ENCODE measurements around the gene TENM4. TPM values are rescaled to one million over a fixed set of nuclear protein-coding genes. Genes with fewer than 3 reads are reported as not detected.

The TENM4 gene
- total RNA-seq, 4 donors from 2014 or later = 1.1 to 2.7 (median 2.0) TPM

DNA sequence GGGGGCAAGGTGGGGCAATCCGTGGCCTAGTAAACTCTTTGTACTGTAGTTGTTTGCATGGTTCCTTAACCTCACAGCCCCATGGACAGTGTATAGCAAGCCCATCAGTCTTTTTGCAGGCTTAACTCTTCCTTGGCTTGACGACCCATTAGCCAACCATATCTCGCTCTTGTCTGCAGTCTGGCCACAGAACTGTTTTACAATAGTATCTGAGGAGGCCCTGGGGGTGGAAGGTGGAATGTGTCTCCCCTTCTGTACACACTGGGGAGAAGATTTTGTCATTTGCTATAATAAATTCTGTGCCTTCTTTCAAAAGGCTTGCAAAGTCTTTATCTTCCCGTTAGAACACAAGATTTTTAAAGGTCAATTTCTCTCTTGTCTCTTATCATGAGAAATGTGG is 675.9 kb downstream of the TENM4 start:
- Histone ChIP-seq H3K9me3 (no peaks in the 10 kb centered on the region), H3K4me3 (no peak overlapping the region)

DNA sequence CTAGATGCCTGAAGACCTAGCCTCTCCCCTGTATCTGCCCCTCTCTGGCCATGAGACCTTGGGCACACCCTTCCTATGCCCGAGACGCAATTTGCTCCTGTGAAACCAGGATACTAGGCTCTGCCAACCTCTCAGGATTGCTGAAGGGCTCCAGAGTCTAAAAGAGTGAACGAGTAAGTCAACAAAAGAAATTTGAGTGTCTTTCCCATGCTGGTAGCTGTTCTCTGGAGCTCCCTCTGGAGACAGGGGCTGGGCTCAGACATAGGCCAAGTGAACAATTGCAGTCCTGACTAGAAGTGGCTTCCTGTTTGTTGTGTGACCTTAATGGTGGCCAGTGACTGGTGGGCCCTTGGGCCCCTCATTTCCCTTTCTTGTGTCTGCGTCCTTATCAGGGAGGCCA is 677.2 kb downstream of the TENM4 start:
- no peak for DNase-seq
- no peaks in the 10 kb centered on the region for H3K9me3 ChIP-seq
- no peak overlapping the region for H3K27ac ChIP-seq
- no peaks in the 10 kb centered on the region for H3K36me3 ChIP-seq
- H3K4me3 ChIP-seq = no peak overlapping the region
- no peaks in the 10 kb centered on the region for H3K27me3 ChIP-seq
- TF ChIP-seq CTCF (IDR thresholded peaks at IDR 0.05) (no peak), POLR2A (IDR thresholded peaks at IDR 0.05) (no peak)
- no peaks in the 10 kb centered on the region for H3K4me1 ChIP-seq

More for the DNA sequence above, 675.9 kb downstream of the TENM4 start:
- H3K36me3 ChIP-seq = no peaks in the 10 kb centered on the region
- no peaks in the 10 kb centered on the region for H3K27me3 ChIP-seq
- no peak for DNase-seq
- TF ChIP-seq POLR2A (IDR thresholded peaks at IDR 0.05) (no peak), CTCF (IDR thresholded peaks at IDR 0.05) (no peak)
- H3K27ac ChIP-seq = no peak overlapping the region
- no peaks in the 10 kb centered on the region for H3K4me1 ChIP-seq

GRCh38 chr11:78762105-78762504 is 678.7 kb downstream of the TENM4 start:
- Histone ChIP-seq H3K36me3 (no peaks in the 10 kb centered on the region), H3K9me3 (no peaks in the 10 kb centered on the region), H3K4me1 (no peaks in the 10 kb centered on the region), H3K27me3 (no peaks in the 10 kb centered on the region), H3K4me3 (no peak overlapping the region), H3K27ac (no peak overlapping the region)
- DNase-seq = no peak
- TF ChIP-seq CTCF (IDR thresholded peaks at IDR 0.05) (no peak), POLR2A (IDR thresholded peaks at IDR 0.05) (no peak)

- no peaks in the 10 kb centered on the region for H3K9me3 ChIP-seq
- H3K27ac ChIP-seq = no peak overlapping the region
- TF ChIP-seq POLR2A (IDR thresholded peaks at IDR 0.05) = no peak
- TF ChIP-seq CTCF (IDR thresholded peaks at IDR 0.05) = no peak
- H3K27me3 ChIP-seq = no peaks in the 10 kb centered on the region
- H3K4me3 ChIP-seq = no peak overlapping the region
- no peaks in the 10 kb centered on the region for H3K4me1 ChIP-seq
- no peaks in the 10 kb centered on the region for H3K36me3 ChIP-seq
- no peak for DNase-seq
These were observed 681.8 kb downstream of the TENM4 start for GRCh38 chr11:78759071-78759470.

DNA sequence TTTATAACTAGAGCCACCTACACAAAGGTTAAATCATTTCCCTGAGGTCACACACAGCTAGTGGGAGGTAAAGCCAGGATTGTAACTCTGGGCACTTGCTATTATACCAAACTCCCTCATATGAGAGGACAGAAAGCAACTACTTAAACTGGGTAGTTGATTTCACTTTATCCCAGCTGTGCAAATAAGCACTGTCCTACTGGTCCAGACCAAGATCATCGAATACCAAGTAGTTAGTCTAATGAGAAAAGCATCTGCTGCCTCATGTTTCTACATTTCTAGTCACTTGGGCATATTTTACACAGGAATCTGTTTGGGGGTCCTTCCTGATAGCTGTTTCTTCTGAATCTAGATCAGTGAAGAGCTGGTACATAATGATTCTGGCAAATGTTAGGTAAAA is 687.5 kb downstream of the TENM4 start:
- no peak for TF ChIP-seq CTCF (IDR thresholded peaks at IDR 0.05)
- no peak for TF ChIP-seq POLR2A (IDR thresholded peaks at IDR 0.05)
- no peak for DNase-seq
- no peak overlapping the region for H3K27ac ChIP-seq
- no peaks in the 10 kb centered on the region for H3K4me1 ChIP-seq
- no peaks in the 10 kb centered on the region for H3K9me3 ChIP-seq
- no peak overlapping the region for H3K4me3 ChIP-seq
- H3K27me3 ChIP-seq = no peaks in the 10 kb centered on the region
- no peaks in the 10 kb centered on the region for H3K36me3 ChIP-seq

- no peak for DNase-seq
- TF ChIP-seq POLR2A (IDR thresholded peaks at IDR 0.05) (no peak), CTCF (IDR thresholded peaks at IDR 0.05) (no peak)
- no peaks in the 10 kb centered on the region for H3K9me3 ChIP-seq
- no peaks in the 10 kb centered on the region for H3K4me1 ChIP-seq
- H3K27ac ChIP-seq = no peak overlapping the region
- H3K36me3 ChIP-seq = no peaks in the 10 kb centered on the region
- H3K4me3 ChIP-seq = no peak overlapping the region
- H3K27me3 ChIP-seq = no peaks in the 10 kb centered on the region
These were observed 688.3 kb downstream of the TENM4 start for GRCh38 chr11:78752494-78752893.

Data from Peyer's patch (tissue), 4 donors.